ENCODE results near the gene NWD2.
"Not testable (repeated sequence)": the region's sequence is repeated elsewhere in the genome, so short reads cannot be mapped to it uniquely, and the experiment has no call there.

Gene NWD2

DNA sequence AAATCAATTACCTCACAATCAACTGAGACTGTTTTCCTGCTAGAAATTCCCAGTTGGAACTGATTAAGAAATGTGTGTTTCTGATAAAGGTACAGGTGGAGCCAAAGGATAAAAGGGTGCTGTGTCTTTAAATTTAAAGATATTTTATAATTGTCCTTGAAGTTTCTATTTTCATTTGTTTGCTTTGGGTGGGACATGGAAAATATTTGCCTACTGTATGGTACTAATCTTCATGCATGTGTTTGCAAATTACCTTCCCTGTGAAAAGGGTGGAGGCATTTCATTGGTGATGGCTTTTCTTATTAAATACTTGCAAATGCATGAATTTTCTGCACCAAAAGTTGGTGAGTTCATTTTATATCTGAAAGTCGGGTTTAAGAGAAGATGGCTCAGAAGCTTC, 225.7 kb downstream of the NWD2 start:
- DNase-seq: no peak

DNA sequence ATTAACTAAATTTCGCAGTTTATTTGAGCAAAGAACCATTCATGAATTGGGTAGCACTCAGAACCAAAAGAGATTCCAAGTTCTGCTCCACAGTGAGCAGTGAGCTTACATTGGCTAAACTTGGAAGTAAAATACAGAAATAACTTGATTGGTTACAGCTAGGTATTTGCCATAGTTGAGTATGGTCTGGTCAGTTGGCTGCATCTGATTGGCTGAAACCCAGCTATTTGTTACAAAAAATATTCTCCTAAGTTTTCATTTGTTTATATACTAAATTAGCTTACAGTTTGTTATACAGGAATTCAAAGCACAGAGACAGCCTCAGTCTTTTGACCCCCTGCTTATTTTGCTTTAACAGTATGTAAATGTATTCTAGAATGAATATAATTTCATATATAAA, 226.6 kb downstream of the NWD2 start:
- no peak for DNase-seq

DNA sequence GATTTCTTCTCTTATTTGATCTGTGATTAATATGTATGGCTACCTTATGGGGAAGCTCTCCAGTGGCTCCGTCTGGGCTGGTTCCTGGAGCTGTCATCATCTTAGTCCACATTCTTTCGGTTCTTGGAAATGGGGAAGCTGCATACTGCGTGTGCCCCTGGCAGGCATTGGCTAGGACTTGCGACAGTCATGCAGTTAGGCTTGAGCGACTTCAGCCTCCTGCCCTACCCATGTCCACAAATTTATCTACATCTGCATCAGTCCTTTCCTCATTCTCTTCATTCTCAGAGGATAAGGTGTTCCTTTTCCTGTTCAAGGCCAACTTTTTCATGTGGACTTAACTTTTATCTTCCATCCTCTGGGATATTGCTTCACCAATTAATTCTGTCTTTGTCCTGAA, 227.4 kb downstream of the NWD2 start:
- no peak for DNase-seq

DNA sequence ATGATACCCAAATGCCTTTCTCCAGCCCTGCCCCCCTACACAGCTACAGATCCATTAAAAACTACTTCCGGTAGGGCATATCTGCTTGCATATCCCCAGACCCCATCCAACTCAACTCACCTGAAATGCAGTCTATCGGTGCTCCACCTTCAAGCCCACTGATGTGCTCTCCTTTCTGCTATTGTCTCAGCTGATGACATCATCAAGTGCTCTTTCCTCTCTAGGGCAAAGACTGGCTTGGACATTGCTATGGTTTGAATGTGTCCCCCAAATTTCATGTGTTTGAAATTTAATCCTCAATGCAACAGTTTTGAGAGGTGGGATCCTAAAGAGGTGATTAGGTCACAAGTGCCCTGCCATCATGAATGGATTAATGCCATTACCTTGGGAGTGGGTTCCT, 229.3 kb downstream of the NWD2 start:
- no peak for DNase-seq

DNA sequence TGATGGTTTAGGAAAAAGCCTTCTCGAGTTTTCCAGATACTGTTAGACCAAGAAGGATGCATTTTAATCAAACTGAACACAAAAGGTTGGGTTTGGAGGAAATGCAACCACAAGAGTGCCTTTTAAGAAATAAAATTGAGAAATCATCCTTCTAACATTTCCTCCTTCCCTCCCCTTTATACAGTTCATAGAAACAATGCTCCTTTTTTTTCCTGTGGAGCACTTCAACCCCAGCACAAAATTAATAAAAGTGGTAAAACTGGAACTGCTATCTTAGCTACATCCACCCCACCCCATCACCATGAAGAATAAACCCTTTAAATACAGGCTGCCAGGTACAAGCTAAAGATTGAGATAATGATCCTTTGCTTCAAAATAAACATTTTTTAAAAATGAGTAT, 230.5 kb downstream of the NWD2 start:
- DNase-seq: no peak

DNA sequence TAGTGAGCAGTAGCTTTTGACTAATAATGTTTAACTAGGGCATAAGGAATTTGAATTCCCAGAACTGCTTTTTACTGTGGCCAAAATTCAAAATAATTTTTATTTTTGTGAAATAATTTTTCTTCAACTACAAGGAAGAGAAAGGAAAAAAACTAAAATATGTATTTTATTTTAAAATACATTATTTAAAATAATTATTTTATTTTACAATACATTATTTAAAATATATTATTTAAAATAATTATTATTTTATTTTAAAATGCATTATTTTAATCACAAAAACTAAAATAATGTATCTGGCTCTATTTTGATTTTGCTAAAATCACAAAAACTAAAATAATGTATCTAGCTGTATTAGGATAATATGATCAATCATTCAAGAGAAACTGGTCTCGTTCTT, 231.2 kb downstream of the NWD2 start:
- no peak for DNase-seq

DNA sequence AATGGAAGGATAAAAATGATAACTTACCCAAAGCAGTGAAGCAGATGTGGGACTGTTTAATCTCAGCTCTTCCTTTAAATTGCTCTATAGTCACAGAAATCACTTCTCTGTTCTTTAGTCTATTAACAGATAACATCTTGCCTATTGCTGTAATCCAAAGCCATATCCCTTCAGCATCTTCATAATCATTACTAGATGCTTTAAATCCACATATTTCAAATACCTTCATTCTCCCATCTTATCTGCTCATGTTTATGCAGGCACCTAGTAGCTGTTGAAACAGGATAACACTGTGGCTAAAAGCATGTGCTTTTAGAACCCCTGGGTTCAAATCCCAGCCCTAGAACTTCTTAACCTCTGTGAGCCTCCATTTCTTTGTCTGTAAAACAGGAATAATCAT, 231.7 kb downstream of the NWD2 start:
- DNase-seq: no peak

DNA sequence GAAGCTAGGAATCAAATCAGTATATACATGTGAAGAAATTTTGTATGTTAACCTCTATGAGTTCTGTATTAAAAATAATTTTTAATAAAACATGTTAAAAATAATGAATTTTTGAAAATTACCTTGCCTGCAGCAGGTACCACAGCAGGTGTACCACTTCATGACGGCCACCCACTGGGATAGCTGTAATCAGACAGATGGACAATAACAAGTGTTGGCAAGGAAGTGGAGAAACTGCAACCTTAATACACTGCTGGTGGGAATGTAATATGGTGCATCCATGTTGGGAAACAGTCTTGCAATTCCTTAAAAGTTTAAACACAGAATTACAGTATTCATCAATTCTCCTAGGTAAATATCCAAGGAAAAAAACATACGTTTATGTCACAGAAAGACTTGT, 232.1 kb downstream of the NWD2 start:
- DNase-seq: no peak

DNA sequence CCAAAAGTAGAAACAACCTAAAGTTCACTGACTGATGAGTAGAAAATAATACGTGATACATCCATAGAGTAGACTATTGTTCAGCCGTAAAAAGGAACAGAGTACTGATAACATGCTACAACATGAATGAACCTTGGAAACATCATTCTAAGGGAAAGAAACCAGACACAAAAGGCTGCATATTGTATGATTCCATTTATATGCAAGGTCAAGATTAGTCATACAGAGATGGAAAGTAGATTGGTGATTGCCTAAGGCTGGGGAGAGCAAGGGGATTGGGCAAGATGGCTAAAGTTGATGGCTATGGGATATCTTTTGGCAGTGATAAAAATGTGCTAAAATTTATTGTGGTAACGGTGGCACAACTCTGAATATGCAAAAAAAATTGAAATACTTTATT, 232.6 kb downstream of the NWD2 start:
- no peak for DNase-seq

DNA sequence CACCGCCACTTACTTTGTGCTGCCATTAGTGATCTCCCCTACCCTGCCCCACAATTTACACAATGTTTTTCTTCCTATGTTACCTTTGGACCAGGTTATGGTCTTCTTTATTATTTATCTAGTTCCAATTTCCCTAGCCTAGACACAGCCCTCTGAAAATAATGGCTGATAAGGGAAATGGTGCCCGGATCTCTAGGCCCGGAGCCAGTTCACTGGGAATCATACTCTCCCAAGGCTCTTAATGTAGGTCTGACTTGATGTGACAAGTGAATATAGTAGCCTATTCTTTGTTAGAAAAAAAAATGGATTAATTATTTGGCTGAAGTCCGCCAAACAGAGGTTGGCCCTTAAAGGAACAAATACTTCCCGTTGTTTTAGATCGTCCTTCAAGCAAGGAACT, 233.6 kb downstream of the NWD2 start:
- no peak for DNase-seq

DNA sequence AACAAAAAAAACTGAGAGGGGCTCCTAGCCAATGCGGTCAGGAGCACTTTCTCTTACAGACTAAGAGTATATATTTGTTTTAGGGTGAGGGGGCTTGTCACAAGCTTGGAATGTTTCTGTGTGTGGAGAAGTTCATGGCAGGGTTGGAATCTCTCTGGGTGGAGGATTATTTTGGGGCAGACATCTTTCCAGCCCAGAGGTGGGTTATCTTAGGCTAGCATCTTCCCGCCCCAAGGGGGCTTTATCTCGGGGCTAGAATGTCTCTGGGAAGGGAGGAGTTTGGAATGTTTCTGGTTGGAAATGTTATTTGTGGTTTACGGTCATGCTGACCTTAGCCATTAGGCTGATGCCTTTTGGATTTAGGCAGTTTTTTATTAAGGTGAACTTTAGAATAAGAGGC, 236.0 kb downstream of the NWD2 start:
- no peak for DNase-seq

DNA sequence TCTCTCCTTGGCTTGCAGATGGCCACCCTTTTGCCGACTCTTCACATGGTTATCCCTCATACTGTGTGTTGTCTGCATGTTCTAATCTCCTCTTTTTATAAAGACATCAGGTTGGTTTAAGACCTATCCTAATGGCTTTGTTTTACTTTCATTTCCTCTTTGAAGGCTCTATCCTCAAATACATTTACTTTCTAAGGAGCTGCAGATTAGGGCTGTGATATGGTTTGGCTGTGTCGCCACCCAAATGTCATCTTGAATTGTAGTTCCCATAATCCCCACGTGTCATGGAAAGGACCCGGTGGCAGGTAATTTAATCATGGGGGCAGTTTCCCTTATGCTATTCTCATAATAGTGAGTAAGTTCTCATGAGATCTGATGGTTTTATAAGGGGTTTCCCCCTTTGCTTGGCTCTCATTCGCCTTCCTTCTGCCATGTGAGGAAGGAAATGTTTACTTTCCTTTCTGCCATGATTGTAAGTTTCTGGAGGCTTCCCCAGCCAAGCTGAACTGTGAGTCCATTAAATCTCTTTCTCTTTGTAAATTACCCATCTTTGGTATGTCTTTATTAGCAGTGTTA, 237.1 kb downstream of the NWD2 start:
- DNase-seq: no peak

DNA sequence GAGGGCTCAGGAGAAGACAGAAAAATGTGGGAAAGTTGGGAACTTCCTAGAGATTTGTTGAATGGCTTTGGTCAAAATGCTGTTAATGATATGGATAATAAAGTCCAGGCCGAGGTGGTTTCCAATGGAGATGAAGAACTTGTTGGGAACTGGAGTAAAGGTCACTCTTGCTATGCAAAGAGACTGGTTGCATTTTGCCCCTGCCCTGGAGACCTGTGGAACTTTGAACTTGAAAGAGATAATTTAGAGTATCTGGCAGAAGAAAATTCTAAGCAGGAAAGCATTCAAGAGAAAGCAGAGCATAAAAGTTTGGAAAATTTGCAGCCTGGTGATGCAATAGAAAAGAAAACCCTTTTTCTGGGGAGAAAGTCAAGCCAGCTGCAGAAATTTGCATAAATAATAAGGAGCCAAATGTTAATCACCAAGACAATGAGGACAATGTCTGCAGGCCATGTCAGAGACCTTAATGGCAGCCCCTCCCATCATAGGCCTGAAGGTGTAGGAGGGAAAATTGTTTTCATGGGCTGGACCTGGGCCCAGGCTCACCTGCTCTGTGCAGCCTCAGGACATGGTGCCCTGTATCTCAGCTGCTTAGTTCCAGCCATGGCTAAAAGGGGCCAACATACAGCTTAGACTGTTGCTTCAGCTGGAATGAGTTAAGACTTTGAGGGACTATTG, 237.8 kb downstream of the NWD2 start:
- no peak for DNase-seq

DNA sequence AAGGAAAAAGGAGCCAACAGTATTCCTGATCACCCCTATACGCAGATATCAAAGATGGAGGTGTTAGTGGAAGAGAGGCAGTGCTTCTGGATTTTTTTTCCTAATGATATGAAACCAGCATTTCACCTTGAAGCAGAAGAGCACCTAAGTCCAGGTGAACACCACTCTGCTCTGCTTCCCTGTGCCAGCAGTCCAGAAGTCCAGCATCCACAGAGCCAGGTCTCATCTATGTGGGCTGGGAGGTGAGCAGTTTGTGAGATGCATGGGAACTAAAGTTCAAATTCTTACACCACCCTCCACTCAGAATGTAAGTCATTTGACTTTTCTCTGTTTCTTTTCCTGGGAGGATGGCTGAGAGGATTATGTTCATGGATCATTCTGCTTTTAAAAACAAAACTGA, 239.1 kb downstream of the NWD2 start:
- no peak for DNase-seq

DNA sequence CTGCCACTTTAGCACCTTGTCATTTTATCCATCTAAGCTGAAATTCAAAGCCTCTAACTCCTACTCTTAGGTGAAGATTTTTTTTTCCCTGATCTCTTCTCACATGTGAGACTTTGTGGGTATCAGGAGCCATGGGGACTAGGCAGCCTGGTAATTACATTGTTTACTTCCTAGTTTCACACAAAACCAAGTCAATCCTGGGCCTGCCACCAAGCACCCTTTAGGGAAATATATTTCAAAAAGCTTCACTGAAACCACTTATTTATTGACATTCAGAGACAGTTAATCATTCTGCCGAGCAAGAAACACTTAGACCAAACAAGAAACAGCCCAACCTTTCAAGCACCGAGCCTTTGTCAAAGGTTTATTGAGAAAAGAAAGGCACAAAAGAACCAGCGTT, 241.6 kb downstream of the NWD2 start:
- DNase-seq: no peak

DNA sequence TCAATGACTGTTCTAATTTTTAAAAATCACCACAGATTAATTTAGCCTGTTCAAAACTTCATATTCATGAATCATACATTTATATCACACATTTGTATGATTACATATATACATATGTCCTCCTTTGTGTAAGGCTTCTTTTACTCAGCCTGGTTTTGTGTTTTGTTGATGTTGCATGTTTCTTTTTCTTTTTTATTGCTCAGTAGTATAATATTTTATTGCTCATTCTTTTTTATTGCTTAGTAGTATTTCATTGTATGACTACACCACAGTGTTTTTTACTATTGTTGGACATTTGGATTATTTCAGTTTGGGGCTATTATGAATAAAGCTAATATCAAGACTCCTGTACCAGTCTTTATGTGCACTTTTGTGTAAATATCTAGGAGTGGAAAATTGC, 243.1 kb downstream of the NWD2 start:
- no peak for DNase-seq

DNA sequence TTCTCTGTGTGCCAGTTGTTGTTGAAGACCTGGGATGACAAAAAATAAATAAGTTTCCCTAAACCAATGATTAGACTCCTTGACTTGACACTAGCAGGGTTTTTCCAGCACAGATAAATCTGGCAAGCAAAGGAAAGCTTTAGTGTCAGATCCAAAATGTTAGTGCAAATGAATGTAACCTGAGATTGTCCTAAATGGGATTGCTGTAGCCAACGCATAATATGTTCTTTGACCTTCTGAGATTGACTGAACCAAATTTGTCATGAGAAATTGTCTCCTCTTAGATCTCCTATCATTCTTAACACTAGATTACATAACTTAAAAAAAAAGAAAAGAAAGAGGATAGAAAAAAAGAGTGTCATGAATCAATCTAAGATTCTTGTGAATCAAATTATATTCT, 245.2 kb downstream of the NWD2 start:
- DNase-seq: no peak

DNA sequence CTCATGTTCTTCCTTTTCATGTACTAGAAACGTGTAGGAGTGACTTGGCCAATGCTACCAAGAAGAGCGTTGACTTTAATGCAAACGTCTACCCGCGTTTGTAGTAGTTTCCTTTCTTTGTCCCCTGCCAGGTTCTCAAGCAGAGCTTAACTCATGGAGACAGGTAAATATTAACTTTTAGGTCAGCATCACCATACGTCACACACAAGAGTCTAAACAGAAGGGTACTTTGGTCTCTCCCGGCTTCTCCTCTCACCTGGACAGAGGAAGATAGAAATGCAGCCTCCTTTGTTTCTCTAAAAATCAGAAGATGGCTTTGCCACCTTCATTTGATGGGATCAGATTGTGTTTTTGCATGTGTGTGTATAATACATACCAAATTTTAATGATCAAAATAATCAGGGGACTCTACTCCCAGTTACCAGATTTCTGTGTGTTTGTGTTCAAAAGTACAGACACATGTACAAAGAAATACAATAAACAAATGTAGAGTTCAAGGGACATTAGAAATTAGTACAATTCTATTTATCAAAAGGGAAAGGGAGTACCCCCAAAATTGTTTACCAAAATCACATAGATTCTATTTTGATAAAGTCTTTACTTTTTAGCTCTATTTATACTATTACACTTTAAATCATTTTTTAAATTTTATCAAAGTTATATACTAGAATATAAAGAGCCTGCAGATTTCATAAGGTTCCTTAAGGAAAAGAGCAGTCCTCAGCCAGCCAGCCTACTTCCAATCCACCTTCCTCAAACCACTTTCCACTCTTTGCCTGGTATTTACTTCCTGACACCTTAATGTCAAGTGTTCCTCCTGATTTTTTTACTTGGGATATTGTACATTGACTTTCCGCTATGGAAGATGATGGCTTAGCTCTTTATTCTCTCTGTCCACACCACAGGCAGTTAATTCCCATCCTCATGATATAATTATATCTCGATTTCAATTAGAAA, 246.1 kb downstream of the NWD2 start:
- no peak for DNase-seq

DNA sequence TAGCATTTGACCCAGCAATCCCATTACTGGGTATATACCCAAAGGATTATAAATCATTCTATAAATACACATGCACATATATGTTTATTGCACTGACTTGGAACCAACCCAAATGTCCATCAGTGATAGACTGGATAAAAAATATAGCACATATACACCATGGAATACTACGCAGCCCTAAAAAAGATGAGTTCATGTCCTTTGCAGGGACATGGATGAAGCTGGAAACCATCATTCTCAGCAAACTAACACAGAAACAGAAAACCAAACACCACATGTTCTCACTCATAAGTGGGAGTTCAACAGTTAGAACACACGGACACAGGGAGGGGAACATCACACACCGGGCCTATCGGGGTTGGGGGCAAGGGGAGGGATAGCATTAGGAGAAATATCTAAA, 250.8 kb downstream of the NWD2 start:
- DNase-seq: not testable (repeated sequence)

All from fibroblast of skin of right biceps (primary cell).